Muscle layer of colon (tissue), 2 donors: ENCODE data around the gene DUSP28.
"Not testable (repeated sequence)": the region's sequence is repeated elsewhere in the genome, so short reads cannot be mapped to it uniquely, and the experiment has no call there.

Source experiments
- H3K27ac ChIP-seq: one replicate; pipeline ENCODE4 v1.7.0; 2013; ENCODE audit warnings: low read depth, mild to moderate bottlenecking, low read length, moderate library complexity
- H3K27me3 ChIP-seq, 2 donors: one replicate each; pipeline ENCODE4 v1.7.0; 2013; ENCODE audit warnings: low read length in 2 of 2, mild to moderate bottlenecking in 2 of 2; ENCODE audit not compliant: insufficient read depth in 2 of 2, control insufficient read depth in 1 of 2
- H3K36me3 ChIP-seq: one replicate; pipeline ENCODE4 v1.7.0; 2013; ENCODE audit warnings: mild to moderate bottlenecking, low read length; ENCODE audit not compliant: insufficient read depth
- H3K4me1 ChIP-seq: one replicate; pipeline ENCODE4 v1.7.0; 2013; ENCODE audit warnings: mild to moderate bottlenecking, low read length; ENCODE audit not compliant: insufficient read depth
- H3K4me3 ChIP-seq, 2 donors: one replicate each; pipeline ENCODE4 v1.7.0; 2013; ENCODE audit warnings: low read length in 2 of 2, low read depth in 1 of 2, mild to moderate bottlenecking in 1 of 2, moderate library complexity in 1 of 2
- H3K9ac ChIP-seq: one replicate; pipeline ENCODE4 v1.7.0; 2013; ENCODE audit warnings: low read length
- H3K9me3 ChIP-seq: one replicate; pipeline ENCODE4 v1.7.0; 2013; ENCODE audit warnings: mild to moderate bottlenecking, low read length
- donor health status: abdominal sarcoma.
- donor health status: Adenocarcinoma of cecum.

Gene DUSP28

DNA sequence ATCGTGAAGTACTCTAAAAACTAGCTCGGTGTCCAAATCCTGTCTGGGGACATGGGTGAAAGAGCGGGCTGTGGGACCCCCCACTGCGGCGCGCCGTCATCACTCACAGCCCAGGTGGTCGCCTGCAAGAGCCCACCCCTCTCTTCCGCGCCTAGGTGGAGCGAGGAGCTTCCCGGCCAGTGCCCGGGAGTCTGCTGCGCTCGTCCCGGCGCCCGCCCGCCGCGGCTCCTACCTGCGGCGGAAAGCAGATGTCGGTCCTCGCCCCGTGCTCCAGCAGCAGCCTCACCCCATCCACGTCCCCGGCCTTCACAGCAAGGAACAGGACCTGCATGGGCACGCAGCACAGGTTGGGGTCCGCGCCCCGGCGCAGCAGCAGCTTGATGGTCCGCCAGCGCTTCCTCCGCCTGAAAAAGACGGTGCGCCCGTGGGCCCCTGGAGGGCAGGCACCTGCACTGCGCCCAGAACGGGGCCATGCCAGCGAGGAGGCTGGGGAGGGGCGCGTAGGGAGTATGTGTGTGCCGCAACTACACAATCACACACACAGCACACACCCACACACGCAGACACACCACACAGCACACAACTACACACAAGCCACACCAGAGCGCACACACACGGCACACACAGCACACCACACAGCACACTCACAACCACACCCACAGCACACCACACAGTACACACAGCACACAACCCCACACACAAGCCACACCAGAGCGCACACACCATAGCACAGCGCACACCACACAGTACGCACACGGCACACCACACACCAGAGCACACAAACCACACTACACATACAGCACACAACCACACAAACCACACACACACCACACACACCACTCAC, 39.8 kb upstream of the DUSP28 start:
- H3K9ac ChIP-seq = no peak overlapping the region
- H3K4me3 ChIP-seq = no peak overlapping the region
- peaks cover 4% of the 10 kb centered on the region for H3K4me1 ChIP-seq

GRCh38 chr2:240520974-240521350, 39.2 kb upstream of the DUSP28 start:
- no peak overlapping the region for H3K4me3 ChIP-seq
- peaks cover 9% of the 10 kb centered on the region for H3K36me3 ChIP-seq
- H3K27me3 ChIP-seq = peaks cover 0 to 13% of the 10 kb centered on the region in 2 donors
- no peak overlapping the region for H3K9ac ChIP-seq
- H3K4me1 ChIP-seq = peaks cover 4% of the 10 kb centered on the region
- no peaks in the 10 kb centered on the region for H3K9me3 ChIP-seq
- H3K27ac ChIP-seq = no peak overlapping the region

More for the DNA sequence above, 39.8 kb upstream of the DUSP28 start:
- Histone ChIP-seq H3K27ac (no peak overlapping the region), H3K36me3 (peaks cover 9% of the 10 kb centered on the region), H3K9me3 (no peaks in the 10 kb centered on the region), H3K27me3 (peaks cover 0 to 13% of the 10 kb centered on the region in 2 donors)

DNA sequence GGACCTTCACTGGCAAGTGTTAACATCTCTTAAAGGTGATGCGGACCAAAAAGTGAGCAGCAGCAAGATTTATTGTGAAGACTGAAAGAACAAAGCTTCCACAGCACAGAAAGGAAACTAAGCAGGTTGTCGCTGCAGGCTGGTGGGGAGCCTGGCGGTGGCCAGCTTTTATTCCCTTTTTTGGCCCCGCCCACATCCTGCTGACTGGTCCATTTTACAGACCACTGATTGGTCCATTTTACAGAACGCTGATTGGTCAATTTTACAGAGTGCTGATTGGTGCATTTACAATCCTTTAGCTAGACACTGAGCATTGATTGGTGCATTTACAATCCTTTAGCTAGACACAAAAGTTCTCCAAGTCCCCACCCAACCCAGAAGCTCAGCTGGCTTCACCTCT, 38.3 kb upstream of the DUSP28 start:
- not testable (repeated sequence) for H3K4me3 ChIP-seq, H3K36me3 ChIP-seq, H3K4me1 ChIP-seq, H3K9ac ChIP-seq, H3K9me3 ChIP-seq, H3K27ac ChIP-seq
- H3K27me3 ChIP-seq = peaks cover 0 to 13% of the 10 kb centered on the region in 2 donors

DNA sequence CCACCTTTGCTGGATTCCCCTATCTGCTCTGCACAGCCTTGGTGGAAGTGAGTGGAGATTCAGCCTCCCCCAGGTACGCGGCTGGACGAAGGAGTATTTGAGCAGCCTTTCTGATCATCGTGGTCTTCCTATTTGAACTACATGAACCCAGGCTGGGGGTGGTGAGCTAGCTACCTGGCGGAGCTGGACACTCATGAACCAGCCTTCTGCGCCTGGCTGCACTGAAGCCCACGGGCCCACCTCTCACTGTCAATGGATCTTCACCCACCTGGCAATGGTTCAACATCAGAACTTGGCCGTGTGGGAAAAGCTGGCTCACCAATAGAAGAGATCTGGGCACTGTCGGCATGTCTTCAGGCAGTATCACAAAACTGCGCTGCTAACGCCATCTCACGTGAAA, 37.8 kb upstream of the DUSP28 start:
- peaks cover 0 to 13% of the 10 kb centered on the region in 2 donors for H3K27me3 ChIP-seq
- H3K27ac ChIP-seq = no peak overlapping the region
- no peak overlapping the region for H3K4me3 ChIP-seq
- H3K36me3 ChIP-seq = peaks cover 9% of the 10 kb centered on the region
- no peak overlapping the region for H3K9ac ChIP-seq
- no peaks in the 10 kb centered on the region for H3K9me3 ChIP-seq
- H3K4me1 ChIP-seq = peaks cover 4% of the 10 kb centered on the region

- H3K27me3 ChIP-seq = peaks cover 0 to 13% of the 10 kb centered on the region in 2 donors
- no peaks in the 10 kb centered on the region for H3K9me3 ChIP-seq
- H3K4me3 ChIP-seq = no peak overlapping the region
- peaks cover 9% of the 10 kb centered on the region for H3K36me3 ChIP-seq
- peaks cover 4% of the 10 kb centered on the region for H3K4me1 ChIP-seq
- H3K9ac ChIP-seq = no peak overlapping the region
- no peak overlapping the region for H3K27ac ChIP-seq
Observed at GRCh38 chr2:240523451-240524281, 36.5 kb upstream of the DUSP28 start.

- no peak overlapping the region for H3K27ac ChIP-seq
- no peaks in the 10 kb centered on the region for H3K4me1 ChIP-seq
- H3K4me3 ChIP-seq = no peak overlapping the region
- H3K9ac ChIP-seq = no peak overlapping the region
- no peaks in the 10 kb centered on the region for H3K9me3 ChIP-seq
- peaks cover 0 to 10% of the 10 kb centered on the region in 2 donors for H3K27me3 ChIP-seq
- H3K36me3 ChIP-seq = peaks cover 9% of the 10 kb centered on the region
Observed at GRCh38 chr2:240524963-240525718, 35.0 kb upstream of the DUSP28 start.

- Histone ChIP-seq H3K27me3 (peaks cover 0 to 3% of the 10 kb centered on the region in 2 donors), H3K4me3 (no peak overlapping the region), H3K9ac (no peak overlapping the region), H3K9me3 (no peaks in the 10 kb centered on the region), H3K4me1 (no peaks in the 10 kb centered on the region), H3K27ac (no peak overlapping the region), H3K36me3 (peaks cover 9% of the 10 kb centered on the region)
Observed at GRCh38 chr2:240525802-240526201, 34.4 kb upstream of the DUSP28 start.

DNA sequence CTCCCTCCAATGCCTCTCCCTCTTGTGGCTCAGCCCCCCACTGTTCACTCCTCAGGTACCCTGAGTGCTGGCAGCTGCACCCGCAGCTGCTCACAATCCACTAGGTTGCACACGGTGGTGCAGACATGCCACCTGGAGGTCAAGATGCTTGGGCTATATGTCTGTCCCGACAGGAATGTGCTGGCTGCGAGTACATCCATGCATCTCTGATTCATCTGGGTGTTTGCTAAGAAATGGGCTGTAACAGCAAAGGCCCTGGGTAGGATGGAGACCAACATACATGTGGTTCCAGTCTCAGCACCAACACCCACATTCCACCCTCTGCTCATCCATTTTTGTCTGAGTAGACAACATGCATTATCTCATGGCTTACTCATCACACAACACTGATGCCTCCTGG, 33.6 kb upstream of the DUSP28 start:
- H3K27ac ChIP-seq = no peak overlapping the region
- H3K4me3 ChIP-seq = no peak overlapping the region
- H3K4me1 ChIP-seq = no peaks in the 10 kb centered on the region
- no peak overlapping the region for H3K9ac ChIP-seq
- H3K36me3 ChIP-seq = peaks cover 9% of the 10 kb centered on the region
- no peaks in the 10 kb centered on the region for H3K9me3 ChIP-seq
- H3K27me3 ChIP-seq = no peaks in the 10 kb centered on the region

- Histone ChIP-seq H3K36me3 (peaks cover 9% of the 10 kb centered on the region), H3K9ac (no peak overlapping the region), H3K4me1 (no peaks in the 10 kb centered on the region), H3K27me3 (no peaks in the 10 kb centered on the region), H3K27ac (no peak overlapping the region), H3K4me3 (no peak overlapping the region), H3K9me3 (no peaks in the 10 kb centered on the region)
Observed at GRCh38 chr2:240527153-240527750, 32.9 kb upstream of the DUSP28 start.

- no peak overlapping the region for H3K4me3 ChIP-seq
- no peaks in the 10 kb centered on the region for H3K27me3 ChIP-seq
- H3K27ac ChIP-seq = no peak overlapping the region
- H3K9ac ChIP-seq = no peak overlapping the region
- H3K36me3 ChIP-seq = peaks cover 6% of the 10 kb centered on the region
- H3K4me1 ChIP-seq = no peaks in the 10 kb centered on the region
- no peaks in the 10 kb centered on the region for H3K9me3 ChIP-seq
Observed at GRCh38 chr2:240528406-240529040, 31.6 kb upstream of the DUSP28 start.
